ENCODE data around the gene SCYL3.
"Not testable (repeated sequence)": the region's sequence is repeated elsewhere in the genome, so short reads cannot be mapped to it uniquely, and the experiment has no call there.

Gene SCYL3

GRCh38 chr1:169899519-169900217, 6.0 kb upstream of the SCYL3 start:
- no peak for DNase-seq

GRCh38 chr1:169896013-169896412, 2.3 kb upstream of the SCYL3 start:
- DNase-seq: no peak

- peak; percentile 41 for DNase-seq
These were observed 889 bp upstream of the SCYL3 start for GRCh38 chr1:169894424-169895145.

- peak; percentile 36 for DNase-seq
These were observed 610 bp downstream of the SCYL3 start for GRCh38 chr1:169892927-169893644.

- DNase-seq: no peak
These were observed 1.3 kb downstream of the SCYL3 start for GRCh38 chr1:169892176-169892926.

GRCh38 chr1:169891539-169891885, 2.2 kb downstream of the SCYL3 start:
- no peak for DNase-seq

- no peak for DNase-seq
These were observed 2.7 kb downstream of the SCYL3 start for GRCh38 chr1:169890761-169891538.

GRCh38 chr1:169889871-169890270, 3.8 kb downstream of the SCYL3 start:
- no peak for DNase-seq

GRCh38 chr1:169886931-169887330, 6.8 kb downstream of the SCYL3 start:
- DNase-seq: no peak

- no peak for DNase-seq
These were observed 7.3 kb downstream of the SCYL3 start for GRCh38 chr1:169886422-169886821.

- no peak for DNase-seq
These were observed 8.5 kb downstream of the SCYL3 start for GRCh38 chr1:169885207-169885606.

- no peak for DNase-seq
These were observed 9.1 kb downstream of the SCYL3 start for GRCh38 chr1:169884634-169885033.

GRCh38 chr1:169882039-169882511, 11.6 kb downstream of the SCYL3 start:
- no peak for DNase-seq

- no peak for DNase-seq
These were observed 14.5 kb downstream of the SCYL3 start for GRCh38 chr1:169879034-169879840.

GRCh38 chr1:169878498-169878897, 15.2 kb downstream of the SCYL3 start:
- DNase-seq: no peak

GRCh38 chr1:169877800-169878491, 15.8 kb downstream of the SCYL3 start:
- DNase-seq: no peak

GRCh38 chr1:169874229-169874628, 19.5 kb downstream of the SCYL3 start:
- DNase-seq: no peak

GRCh38 chr1:169873582-169874199, 20.0 kb downstream of the SCYL3 start:
- DNase-seq: no peak

- no peak for DNase-seq
These were observed 20.8 kb downstream of the SCYL3 start for GRCh38 chr1:169872906-169873305.

GRCh38 chr1:169871988-169872387, 21.7 kb downstream of the SCYL3 start:
- not testable (repeated sequence) for DNase-seq
